OCI-LY1 (cell line): ENCODE results near the gene AHCY.

Source experiments
- CTCF ChIP-seq: fragments of 200-600 bp; sonication (generic), shearing (Covaris generic); IDR thresholded peaks from 2 replicates; pipeline ENCODE4 v1.5.1; 2017; ENCODE audit warnings: mild to moderate bottlenecking, antibody characterized with exemption, low read length, moderate library complexity, mixed read lengths
- EZH2 ChIP-seq: fragments of 200-600 bp; sonication (generic), shearing (Covaris generic); IDR thresholded peaks from 2 replicates; pipeline ENCODE4 v1.8.0; 2017; ENCODE audit warnings: borderline replicate concordance, mixed run types, mild to moderate bottlenecking, antibody characterized with exemption, low read length, moderate library complexity, mixed read lengths

- TF ChIP-seq CTCF = no peak
- no peak for TF ChIP-seq EZH2
These were observed 48.2 kb downstream of the AHCY start for GRCh38 chr20:34254979-34255378.
